Tibial artery (tissue), 4 donors: ENCODE data around the gene ELFN1.
A peak's percentile ranks its signal among the peaks of the same experiment; 100 is the strongest.

ENCODE experiments used
- DNase-seq, 2 donors: peaks; one replicate each; pipeline ENCODE4 v3.0.0-alpha.2; 2019
- H3K27ac ChIP-seq, 2 donors: fragments of 200-600 bp; sonication (generic) in 1 of 2; 1 replicate in 1 of 2; 2 replicates in 1 of 2; pipeline ENCODE4 v1.5.1; 2018 to 2019; ENCODE audit warnings: mild to moderate bottlenecking in 1 of 2
- H3K27me3 ChIP-seq, 2 donors: fragments of 200-600 bp; sonication (generic) in 1 of 2; one replicate each; pipeline versions ENCODE4 v1.5.1 to v1.6.0; 2016 to 2019
- H3K36me3 ChIP-seq, 3 donors: fragments of 200-600 bp; sonication (generic) in 2 of 3; one replicate each; pipeline ENCODE4 v1.5.1; 2016 to 2019; ENCODE audit warnings: mild to moderate bottlenecking in 2 of 3
- H3K4me1 ChIP-seq, 4 donors: fragments of 200-600 bp; sonication (generic) in 2 of 4; 1 replicate in 3 of 4; 2 replicates in 1 of 4; pipeline ENCODE4 v1.5.1; 2016 to 2019
- H3K4me3 ChIP-seq, 2 donors: fragments of 200-600 bp; sonication (generic) in 1 of 2; 1 replicate in 1 of 2; 2 replicates in 1 of 2; pipeline ENCODE4 v1.5.1; 2018 to 2019; ENCODE audit warnings: mild to moderate bottlenecking in 2 of 2
- H3K9me3 ChIP-seq, 3 donors: fragments of 200-600 bp; sonication (generic) in 1 of 3; one replicate each; pipeline ENCODE4 v1.5.1; 2016 to 2019
- intact Hi-C: fragments of 100-400 bp; cut with DNase I; formaldehyde crosslinking; loops from one replicate; pipeline ENCODE4 v1.15.0; 2023; ENCODE audit warnings: low total_unique reads
- TF ChIP-seq, protein P1 (sequence below), 2 experiments: fragments of 200-600 bp in 1 of 2; fragments of 450-650 bp in 1 of 2; IDR thresholded peaks; one replicate each; pipeline ENCODE4 v1.5.1; 2017 to 2019; ENCODE audit warnings: antibody characterized with exemption in 2 of 2, mild to moderate bottlenecking in 1 of 2, moderate library complexity in 1 of 2

Gene ELFN1

DNA sequence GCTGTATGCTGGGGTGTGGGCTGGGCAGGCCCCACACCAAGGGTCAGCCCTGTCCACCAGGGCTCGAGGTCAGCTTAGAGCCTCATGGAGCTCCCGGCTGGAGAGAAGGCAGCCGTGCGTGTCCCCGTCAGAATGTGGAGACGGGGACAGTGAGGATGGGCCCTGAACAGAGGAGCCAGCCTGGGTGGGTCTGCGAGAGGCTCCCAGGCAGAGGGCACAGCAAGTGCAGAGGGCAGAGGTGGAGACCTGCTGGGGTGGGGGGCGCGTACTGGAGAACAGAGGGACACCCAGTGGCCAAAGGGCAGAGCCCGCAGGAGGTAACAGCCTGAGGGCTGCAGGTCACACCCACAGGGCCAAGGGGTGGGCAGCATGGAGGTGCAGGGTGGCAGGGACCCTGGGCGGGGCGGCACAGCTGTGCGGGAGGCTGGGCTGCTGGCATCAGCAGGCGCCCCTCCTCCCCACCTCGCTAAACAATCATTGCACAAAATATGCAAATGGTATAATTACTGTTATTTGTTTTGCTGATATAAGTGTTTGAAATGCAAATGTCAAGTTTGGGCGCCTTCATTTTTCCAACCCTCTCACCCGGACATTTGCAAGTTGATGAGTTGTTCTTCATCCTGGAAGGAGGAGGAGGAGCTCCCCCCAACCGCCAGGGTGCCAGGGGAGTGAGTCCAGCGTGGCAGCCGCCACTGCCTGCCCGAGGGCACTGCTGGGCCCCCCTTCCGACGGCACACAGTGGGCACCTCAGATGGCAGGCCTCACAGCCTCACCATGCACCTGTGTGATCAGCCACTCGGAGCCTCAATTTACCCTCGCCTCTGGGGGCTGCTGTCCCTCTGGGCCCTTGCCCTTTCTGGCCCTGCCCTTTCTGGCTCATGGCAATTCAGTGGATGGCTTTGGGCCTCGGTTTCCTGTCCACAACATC, 35.0 kb downstream of the ELFN1 start:
- Histone ChIP-seq H3K36me3 (no peaks in the 10 kb centered on the region), H3K27ac (no peak overlapping the region), H3K9me3 (peaks cover 2 to 26% (median 23%) of the 10 kb centered on the region in 3 donors), H3K4me1 (no peaks in the 10 kb centered on the region), H3K4me3 (no peak overlapping the region), H3K27me3 (peaks cover 0 to 36% of the 10 kb centered on the region in 2 donors)
- peak in 1 of 2 donors; percentile 48 for DNase-seq
- TF ChIP-seq, protein P1, sequence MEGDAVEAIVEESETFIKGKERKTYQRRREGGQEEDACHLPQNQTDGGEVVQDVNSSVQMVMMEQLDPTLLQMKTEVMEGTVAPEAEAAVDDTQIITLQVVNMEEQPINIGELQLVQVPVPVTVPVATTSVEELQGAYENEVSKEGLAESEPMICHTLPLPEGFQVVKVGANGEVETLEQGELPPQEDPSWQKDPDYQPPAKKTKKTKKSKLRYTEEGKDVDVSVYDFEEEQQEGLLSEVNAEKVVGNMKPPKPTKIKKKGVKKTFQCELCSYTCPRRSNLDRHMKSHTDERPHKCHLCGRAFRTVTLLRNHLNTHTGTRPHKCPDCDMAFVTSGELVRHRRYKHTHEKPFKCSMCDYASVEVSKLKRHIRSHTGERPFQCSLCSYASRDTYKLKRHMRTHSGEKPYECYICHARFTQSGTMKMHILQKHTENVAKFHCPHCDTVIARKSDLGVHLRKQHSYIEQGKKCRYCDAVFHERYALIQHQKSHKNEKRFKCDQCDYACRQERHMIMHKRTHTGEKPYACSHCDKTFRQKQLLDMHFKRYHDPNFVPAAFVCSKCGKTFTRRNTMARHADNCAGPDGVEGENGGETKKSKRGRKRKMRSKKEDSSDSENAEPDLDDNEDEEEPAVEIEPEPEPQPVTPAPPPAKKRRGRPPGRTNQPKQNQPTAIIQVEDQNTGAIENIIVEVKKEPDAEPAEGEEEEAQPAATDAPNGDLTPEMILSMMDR (IDR thresholded peaks at IDR 0.05): no peak
- intact Hi-C loops: no loop called here

DNA sequence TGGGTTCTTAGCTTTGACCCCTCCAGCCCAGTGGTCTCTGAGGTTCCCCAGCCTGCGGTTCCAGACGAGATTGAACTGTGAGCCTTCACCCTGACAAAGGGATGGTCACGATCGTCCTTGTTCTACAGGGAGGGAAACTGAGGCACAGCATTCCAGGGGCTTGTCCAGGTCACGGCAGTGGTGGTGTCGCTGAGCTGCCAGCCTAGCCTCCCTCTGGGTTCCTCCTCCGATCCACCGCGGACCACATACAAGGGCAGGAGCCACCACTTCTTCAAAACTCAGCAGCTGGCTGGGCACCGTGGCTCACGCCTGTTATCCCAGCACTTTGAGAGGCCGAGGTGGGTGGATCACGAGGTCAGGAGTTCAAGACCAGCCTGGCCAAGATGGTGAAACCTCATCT, 35.8 kb downstream of the ELFN1 start:
- TF ChIP-seq, protein P1 (IDR thresholded peaks at IDR 0.05): no peak
- intact Hi-C loops: no loop called here
- H3K4me1 ChIP-seq: no peaks in the 10 kb centered on the region
- no peak overlapping the region for H3K27ac ChIP-seq
- no peak overlapping the region for H3K4me3 ChIP-seq
- H3K27me3 ChIP-seq: peaks cover 0 to 41% of the 10 kb centered on the region in 2 donors
- peaks cover 2 to 29% (median 23%) of the 10 kb centered on the region in 3 donors for H3K9me3 ChIP-seq
- DNase-seq: no peak
- H3K36me3 ChIP-seq: no peaks in the 10 kb centered on the region

DNA sequence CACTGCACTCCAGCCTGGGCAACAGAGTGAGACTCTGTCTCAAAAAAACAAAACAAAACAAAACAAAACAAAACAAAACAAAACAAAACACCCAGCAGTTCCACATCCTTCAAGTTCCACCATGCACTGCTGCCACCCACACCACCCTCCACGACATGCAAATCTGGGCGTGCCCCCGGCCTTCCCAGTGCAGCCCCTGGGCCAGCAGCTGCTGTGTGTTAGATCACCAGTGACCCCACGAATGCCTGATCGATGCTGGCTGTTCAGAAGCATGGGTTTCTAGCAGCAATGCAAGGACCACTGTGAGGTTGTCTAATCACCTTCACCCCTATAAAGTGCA, 36.3 kb downstream of the ELFN1 start:
- peaks cover 0 to 43% of the 10 kb centered on the region in 2 donors for H3K27me3 ChIP-seq
- no peak for DNase-seq
- no peak overlapping the region for H3K27ac ChIP-seq
- no peak overlapping the region for H3K4me3 ChIP-seq
- H3K4me1 ChIP-seq: no peaks in the 10 kb centered on the region
- intact Hi-C loops: no loop called here
- TF ChIP-seq, protein P1 (IDR thresholded peaks at IDR 0.05): no peak
- peaks cover 2 to 29% (median 22%) of the 10 kb centered on the region in 3 donors for H3K9me3 ChIP-seq
- no peaks in the 10 kb centered on the region for H3K36me3 ChIP-seq

DNA sequence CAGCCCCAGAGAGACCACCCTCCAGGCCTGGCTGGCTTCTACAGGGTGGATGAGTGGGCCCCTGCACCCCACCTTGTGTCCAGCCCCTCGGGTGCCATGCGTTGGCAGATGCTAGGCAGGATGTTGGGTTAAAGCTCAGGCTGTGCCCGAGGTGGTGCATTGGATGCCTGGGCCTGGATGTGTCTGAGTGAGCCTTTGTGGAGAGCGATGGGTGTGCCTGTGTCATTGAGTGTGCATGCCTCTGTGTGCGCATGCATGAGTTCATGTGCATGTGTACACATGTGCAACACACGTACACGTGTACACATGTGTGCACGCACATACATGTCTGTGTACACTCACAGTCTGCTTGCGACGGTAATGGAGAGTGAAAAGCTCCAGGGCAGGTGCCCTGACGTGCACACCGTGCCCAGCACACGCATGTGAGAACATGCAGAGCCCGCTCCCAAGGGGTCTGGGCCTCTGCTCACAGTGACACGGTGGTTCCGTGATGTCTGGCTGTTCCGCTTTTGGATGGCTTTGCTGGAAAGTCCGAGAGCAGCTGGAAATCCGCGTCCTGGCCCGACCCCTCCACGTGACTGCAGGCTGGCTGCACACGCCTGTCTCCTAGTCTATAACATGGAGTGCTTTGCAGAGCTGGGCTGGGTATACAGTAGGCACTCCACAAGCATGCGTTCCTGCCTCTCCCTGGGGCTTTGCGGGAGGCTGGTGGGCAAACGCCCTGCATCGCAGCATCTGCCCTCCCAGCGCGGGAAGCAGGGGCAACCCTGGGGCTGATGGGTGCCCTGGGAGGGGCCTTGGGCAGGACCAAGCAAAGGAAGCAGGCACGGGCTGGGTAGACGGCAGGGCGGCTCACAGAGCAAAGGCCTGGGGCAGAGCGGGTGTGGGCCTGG, 36.9 kb downstream of the ELFN1 start:
- Histone ChIP-seq H3K27me3 (peaks cover 0 to 43% of the 10 kb centered on the region in 2 donors), H3K4me3 (no peak overlapping the region), H3K27ac (no peak overlapping the region), H3K4me1 (no peaks in the 10 kb centered on the region), H3K9me3 (peaks cover 2 to 24% (median 17%) of the 10 kb centered on the region in 3 donors), H3K36me3 (no peaks in the 10 kb centered on the region)
- intact Hi-C loops: no loop called here
- DNase-seq: peak in 1 of 2 donors; percentile 56
- TF ChIP-seq, protein P1 (IDR thresholded peaks at IDR 0.05): no peak

DNA sequence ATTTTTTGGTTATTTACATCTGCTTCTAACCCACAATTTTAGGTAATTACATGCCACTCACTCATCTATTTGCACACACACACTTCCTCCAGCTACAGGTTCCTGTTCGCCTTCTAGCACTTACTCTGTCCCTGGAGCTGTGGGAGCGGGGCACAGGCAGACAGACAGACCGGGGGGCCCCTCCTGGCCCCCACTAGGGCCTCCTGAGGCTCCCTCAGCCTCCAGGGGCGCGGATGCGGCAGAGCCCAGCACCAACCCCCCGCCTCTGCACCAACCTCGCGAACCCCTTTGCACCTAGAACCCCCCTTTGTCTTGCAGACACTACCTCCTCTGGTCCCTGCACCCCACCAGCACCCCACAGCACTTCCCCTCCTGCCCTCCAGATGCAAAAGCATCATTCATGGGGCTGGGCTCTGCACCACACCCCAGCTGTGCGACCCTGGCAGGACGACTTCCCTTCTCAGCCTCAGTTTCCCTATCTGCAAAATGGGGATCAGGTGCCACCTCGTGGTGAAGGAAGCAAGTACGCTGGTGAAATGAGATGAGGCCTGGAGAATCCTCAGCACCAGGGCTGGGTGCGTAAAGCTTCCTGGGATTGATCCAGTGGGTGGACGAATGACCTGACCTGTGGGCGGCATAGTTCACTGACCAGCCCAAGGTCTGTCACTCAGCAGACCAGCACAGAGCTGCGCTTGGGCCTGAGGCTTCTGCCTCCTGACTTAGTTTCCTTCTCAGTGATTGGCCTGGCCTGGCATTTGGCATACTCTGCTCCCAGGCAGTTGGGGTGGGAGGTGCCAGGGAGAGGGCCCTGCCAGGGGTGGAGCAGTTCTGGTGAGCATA, 37.9 kb downstream of the ELFN1 start:
- Histone ChIP-seq H3K36me3 (no peaks in the 10 kb centered on the region), H3K27me3 (peaks cover 0 to 43% of the 10 kb centered on the region in 2 donors), H3K9me3 (peaks cover 0 to 16% (median 10%) of the 10 kb centered on the region in 3 donors), H3K4me3 (no peak overlapping the region), H3K4me1 (no peaks in the 10 kb centered on the region), H3K27ac (no peak overlapping the region)
- intact Hi-C loops: no loop called here
- TF ChIP-seq, protein P1 (IDR thresholded peaks at IDR 0.05): peak in 1 of 2 experiments; percentile 9
- DNase-seq: peak in 1 of 2 donors; percentile 49
